ENCODE measurements around the gene HEPACAM.

The HEPACAM gene

GRCh38 chr11:124898711-124899110, 37.1 kb downstream of the HEPACAM start:
- DNase-seq = no peak

- no peak for DNase-seq
These were observed 37.6 kb downstream of the HEPACAM start for GRCh38 chr11:124898263-124898680.

GRCh38 chr11:124897674-124898262, 38.1 kb downstream of the HEPACAM start, which contains the start of gene ROBO4:
Gene ROBO4 (minus strand): TSS chr11:124897865. CDS start chr11:124897795, 70 bp downstream.
- no peak for DNase-seq

GRCh38 chr11:124896821-124897391, 38.9 kb downstream of the HEPACAM start:
- no peak for DNase-seq

- no peak for DNase-seq
These were observed 39.6 kb downstream of the HEPACAM start for GRCh38 chr11:124896071-124896750.

- no peak for DNase-seq
These were observed 40.3 kb downstream of the HEPACAM start for GRCh38 chr11:124895471-124895971.

GRCh38 chr11:124894606-124895430, 41.0 kb downstream of the HEPACAM start:
- no peak for DNase-seq

GRCh38 chr11:124893781-124894401, 42.0 kb downstream of the HEPACAM start:
- DNase-seq = no peak

GRCh38 chr11:124892750-124893454, 42.9 kb downstream of the HEPACAM start:
- no peak for DNase-seq

GRCh38 chr11:124892146-124892545, 43.7 kb downstream of the HEPACAM start:
- DNase-seq = no peak

- no peak for DNase-seq
These were observed 44.4 kb downstream of the HEPACAM start for GRCh38 chr11:124891373-124891861.

GRCh38 chr11:124890683-124891372, 45.0 kb downstream of the HEPACAM start:
- DNase-seq = no peak

- no peak for DNase-seq
These were observed 45.7 kb downstream of the HEPACAM start for GRCh38 chr11:124890151-124890550.

GRCh38 chr11:124889191-124890091, 46.4 kb downstream of the HEPACAM start:
- DNase-seq = no peak

GRCh38 chr11:124887667-124888013, 48.2 kb downstream of the HEPACAM start:
- no peak for DNase-seq

GRCh38 chr11:124886978-124887666, 48.7 kb downstream of the HEPACAM start:
- no peak for DNase-seq

GRCh38 chr11:124886476-124886875, 49.4 kb downstream of the HEPACAM start:
- DNase-seq = no peak

GRCh38 chr11:124884869-124885479, 50.9 kb downstream of the HEPACAM start:
- DNase-seq = no peak

- DNase-seq = no peak
These were observed 51.5 kb downstream of the HEPACAM start for GRCh38 chr11:124884340-124884739.
